Liver (tissue), 9 donors: ENCODE data around the gene EIF5B. TPM values are rescaled to one million over a fixed set of nuclear protein-coding genes. Genes with fewer than 3 reads are reported as not detected.

ENCODE experiments used
- DNase-seq: peaks from one replicate; pipeline ENCODE4 v3.0.0-alpha.2; 2017; ENCODE audit warnings: low spot score
- H3K27ac ChIP-seq, 2 donors: one replicate each; pipeline ENCODE4 v1.7.0; 2013; ENCODE audit warnings: inconsistent platforms in 2 of 2, low read length in 2 of 2, control low read depth in 1 of 2, low read depth in 1 of 2, mild to moderate bottlenecking in 1 of 2
- H3K27me3 ChIP-seq, 4 donors: one replicate each; pipeline versions ENCODE4 v1.6.1 to v1.7.0; 2013; ENCODE audit warnings: low read length in 3 of 4, inconsistent platforms in 1 of 4, mild to moderate bottlenecking in 1 of 4, moderate library complexity in 1 of 4; ENCODE audit not compliant: control insufficient read depth in 4 of 4, insufficient read depth in 4 of 4
- H3K36me3 ChIP-seq, 4 donors: one replicate each; pipeline versions ENCODE4 v1.6.1 to v1.7.0; 2013; ENCODE audit warnings: low read length in 3 of 4, mild to moderate bottlenecking in 3 of 4, low read depth in 1 of 4, moderate library complexity in 1 of 4; ENCODE audit not compliant: control insufficient read depth in 4 of 4, insufficient read depth in 3 of 4
- H3K4me1 ChIP-seq, 4 donors: one replicate each; pipeline versions ENCODE4 v1.6.1 to v1.7.0; 2013; ENCODE audit warnings: low read length in 3 of 4, mild to moderate bottlenecking in 3 of 4, moderate library complexity in 1 of 4; ENCODE audit not compliant: control insufficient read depth in 4 of 4, insufficient read depth in 4 of 4
- H3K4me3 ChIP-seq, 3 donors: one replicate each; pipeline versions ENCODE4 v1.6.1 to v1.7.0; 2013; ENCODE audit warnings: low read length in 3 of 3, control low read depth in 1 of 3, low read depth in 1 of 3, mild to moderate bottlenecking in 1 of 3
- H3K9ac ChIP-seq, 2 donors: one replicate each; pipeline ENCODE4 v1.7.0; 2013; ENCODE audit warnings: low read length in 2 of 2, mild to moderate bottlenecking in 2 of 2, moderate library complexity in 2 of 2, control low read depth in 1 of 2, low read depth in 1 of 2
- H3K9me3 ChIP-seq, 4 donors: one replicate each; pipeline versions ENCODE4 v1.6.1 to v1.7.0; 2013; ENCODE audit warnings: low read length in 3 of 4; ENCODE audit not compliant: control insufficient read depth in 4 of 4
- EGR1 ChIP-seq, 2 donors: IDR thresholded peaks; 2 replicates each; pipeline ENCODE4 v1.6.1; 2016 to 2018; ENCODE audit warnings: antibody characterized with exemption in 2 of 2, low read depth in 2 of 2
- FOXA1 ChIP-seq: IDR thresholded peaks from 2 replicates; pipeline ENCODE4 v1.6.1; 2016; ENCODE audit warnings: antibody characterized with exemption
- FOXA2 ChIP-seq: IDR thresholded peaks from 2 replicates; pipeline ENCODE4 v1.6.1; 2016; ENCODE audit warnings: antibody characterized with exemption
- GABPA ChIP-seq, 2 donors: IDR thresholded peaks in 1 of 2; conservative IDR thresholded peaks in 1 of 2; 2 replicates each; pipeline ENCODE4 v1.6.1; 2016; ENCODE audit warnings: antibody characterized with exemption in 2 of 2, mild to moderate bottlenecking in 1 of 2, moderate library complexity in 1 of 2
- HNF4A ChIP-seq, 2 donors: conservative IDR thresholded peaks; 2 replicates each; pipeline ENCODE4 v1.6.1; 2016; ENCODE audit warnings: antibody characterized with exemption in 2 of 2, mild to moderate bottlenecking in 2 of 2
- HNF4G ChIP-seq: IDR thresholded peaks from 2 replicates; pipeline ENCODE4 v1.6.1; 2016; ENCODE audit warnings: antibody characterized with exemption
- JUND ChIP-seq, 2 donors: IDR thresholded peaks; 2 replicates each; pipeline ENCODE4 v1.6.1; 2016; ENCODE audit warnings: antibody characterized with exemption in 2 of 2
- NR2F2 ChIP-seq: IDR thresholded peaks from 2 replicates; pipeline ENCODE4 v1.6.1; 2016; ENCODE audit warnings: antibody characterized with exemption
- RAD21 ChIP-seq, 2 donors: IDR thresholded peaks; 2 replicates each; pipeline ENCODE4 v1.6.1; 2016; ENCODE audit warnings: antibody characterized with exemption in 2 of 2, mild to moderate bottlenecking in 2 of 2
- RXRA ChIP-seq, 2 donors: IDR thresholded peaks; 2 replicates each; pipeline ENCODE4 v1.6.1; 2017 to 2018; ENCODE audit warnings: antibody characterized with exemption in 2 of 2, mild to moderate bottlenecking in 1 of 2
- SP1 ChIP-seq: IDR thresholded peaks from 2 replicates; pipeline ENCODE4 v1.6.1; 2018; ENCODE audit warnings: antibody characterized with exemption, mild to moderate bottlenecking
- TAF1 ChIP-seq: conservative IDR thresholded peaks from 2 replicates; pipeline ENCODE4 v1.6.1; 2016; ENCODE audit warnings: antibody characterized with exemption, mild to moderate bottlenecking
- YY1 ChIP-seq: IDR thresholded peaks from 2 replicates; pipeline ENCODE4 v1.6.1; 2016; ENCODE audit warnings: antibody characterized with exemption, mild to moderate bottlenecking
- WGBS: extraction: QIAGEN DNeasy Blood & Tissue Kit; methylation state at CpG from one replicate; pipeline ENCODE4 v1.1.7; 2013; 5-methylcytosine and 5-hydroxymethylcytosine counted together
- polyA plus RNA-seq, 2 donors: library from polyadenylated mRNA; stranded (reverse) in 1 of 2; unstranded in 1 of 2; fragments of 200-250 nt in 1 of 2; fragments of >200 nt in 1 of 2; fragmentation: Nextera tagmentation in 1 of 2; extraction: Ambion mirVana in 1 of 2; gene quantifications; one replicate each; pipeline versions ENCODE4 v1.2.1 to v1.2.3, GENCODE V29; 2013 to 2015
- total RNA-seq, 2 donors: library from RNA; depleted of rRNA; stranded (reverse); fragments of >200 nt; gene quantifications; one replicate each; pipeline ENCODE4 v1.2.3, GENCODE V29; 2014
- TF ChIP-seq, protein P1 (sequence below): fragments of 150-350 bp; IDR thresholded peaks from 2 replicates; pipeline ENCODE4 v1.5.1; 2017; ENCODE audit warnings: improper control_type of control experiment, low read depth, low read length; ENCODE audit not compliant: missing input control
- TF ChIP-seq, protein P2 (sequence below): IDR thresholded peaks from 2 replicates; pipeline ENCODE4 v1.6.1; 2016; ENCODE audit warnings: antibody characterized with exemption
- TF ChIP-seq, protein P3 (sequence below): IDR thresholded peaks from 2 replicates; pipeline ENCODE4 v1.6.1; 2016; ENCODE audit warnings: antibody characterized with exemption
- TF ChIP-seq, protein P4 (sequence below): IDR thresholded peaks from 2 replicates; pipeline ENCODE4 v1.6.1; 2016; ENCODE audit warnings: antibody characterized with exemption
- TF ChIP-seq, protein P5 (sequence below): IDR thresholded peaks from 2 replicates; pipeline ENCODE4 v1.6.1; 2016; ENCODE audit warnings: antibody characterized with exemption, mild to moderate bottlenecking
- donor health status: healthy.
- donor health status: healthy.
- donor health status: healthy.
- donor health status: healthy.
- donor health status: healthy.

EIF5B gene
- total and polyA plus RNA-seq, 4 donors, result 10.2 to 23.7 (median 17.7) TPM

DNA sequence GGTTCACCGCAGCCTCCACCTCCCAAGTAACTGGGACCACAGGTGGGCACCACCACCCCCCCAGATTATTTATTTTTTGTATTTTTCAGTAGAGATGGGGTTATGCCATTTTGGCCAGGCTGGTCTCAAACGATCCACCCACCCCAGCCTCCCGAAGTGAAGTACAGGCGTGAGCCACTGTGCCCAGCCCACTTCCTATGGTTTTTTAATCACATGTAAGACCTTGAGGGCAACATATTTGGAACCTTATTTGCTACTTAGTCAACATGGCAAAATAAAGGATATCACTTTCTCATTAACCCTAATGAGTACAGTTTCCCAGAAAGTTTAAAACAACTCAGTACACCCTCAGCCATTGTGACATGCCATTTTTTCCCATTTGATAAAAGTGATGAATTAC lies 64.7 kb downstream of the EIF5B start:
- peaks cover 0 to 29% (median 19%) of the 10 kb centered on the region in 4 donors for H3K4me1 ChIP-seq
- H3K9me3 ChIP-seq, result no peaks in the 10 kb centered on the region
- no peak overlapping the region for H3K27ac ChIP-seq
- 87% methylated on average over 4 of the region's 4 CpGs for WGBS
- H3K27me3 ChIP-seq, result no peaks in the 10 kb centered on the region
- H3K4me3 ChIP-seq, result no peak overlapping the region
- H3K36me3 ChIP-seq, result peaks cover 9 to 76% (median 65%) of the 10 kb centered on the region in 4 donors
- DNase-seq, result no peak
- H3K9ac ChIP-seq, result no peak overlapping the region
- TF ChIP-seq TAF1, result no peak
- TF ChIP-seq FOXA2, result no peak

DNA sequence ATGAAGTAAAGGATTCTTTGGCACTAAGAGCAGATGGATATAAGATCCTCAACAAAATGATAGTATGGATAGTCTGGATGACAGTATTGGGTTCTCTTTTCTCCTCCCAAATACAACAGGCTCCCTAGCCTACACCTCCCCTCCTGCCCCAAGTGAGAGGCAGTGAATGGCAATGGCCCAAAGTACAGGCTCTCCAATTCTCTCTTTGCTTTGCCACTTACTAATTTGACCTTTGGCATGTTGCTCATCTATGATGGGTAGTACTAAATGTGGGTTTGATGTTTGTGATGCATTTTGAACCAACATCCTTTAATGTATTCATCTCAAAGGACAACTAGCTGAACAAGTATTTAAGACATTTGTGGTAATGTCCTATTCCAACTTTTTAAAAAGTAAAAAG lies 65.9 kb downstream of the EIF5B start:
- Histone ChIP-seq H3K9me3 (no peaks in the 10 kb centered on the region), H3K4me3 (no peak overlapping the region), H3K27me3 (no peaks in the 10 kb centered on the region), H3K27ac (no peak overlapping the region), H3K36me3 (peaks cover 8 to 69% (median 57%) of the 10 kb centered on the region in 4 donors), H3K4me1 (peaks cover 0 to 29% (median 19%) of the 10 kb centered on the region in 4 donors), H3K9ac (no peak overlapping the region)
- no peak for DNase-seq
- TF ChIP-seq, protein P1, sequence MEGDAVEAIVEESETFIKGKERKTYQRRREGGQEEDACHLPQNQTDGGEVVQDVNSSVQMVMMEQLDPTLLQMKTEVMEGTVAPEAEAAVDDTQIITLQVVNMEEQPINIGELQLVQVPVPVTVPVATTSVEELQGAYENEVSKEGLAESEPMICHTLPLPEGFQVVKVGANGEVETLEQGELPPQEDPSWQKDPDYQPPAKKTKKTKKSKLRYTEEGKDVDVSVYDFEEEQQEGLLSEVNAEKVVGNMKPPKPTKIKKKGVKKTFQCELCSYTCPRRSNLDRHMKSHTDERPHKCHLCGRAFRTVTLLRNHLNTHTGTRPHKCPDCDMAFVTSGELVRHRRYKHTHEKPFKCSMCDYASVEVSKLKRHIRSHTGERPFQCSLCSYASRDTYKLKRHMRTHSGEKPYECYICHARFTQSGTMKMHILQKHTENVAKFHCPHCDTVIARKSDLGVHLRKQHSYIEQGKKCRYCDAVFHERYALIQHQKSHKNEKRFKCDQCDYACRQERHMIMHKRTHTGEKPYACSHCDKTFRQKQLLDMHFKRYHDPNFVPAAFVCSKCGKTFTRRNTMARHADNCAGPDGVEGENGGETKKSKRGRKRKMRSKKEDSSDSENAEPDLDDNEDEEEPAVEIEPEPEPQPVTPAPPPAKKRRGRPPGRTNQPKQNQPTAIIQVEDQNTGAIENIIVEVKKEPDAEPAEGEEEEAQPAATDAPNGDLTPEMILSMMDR, result no peak
- peak; percentile 11 for TF ChIP-seq NR2F2
- peak in 1 of 2 donors; percentile 39 for TF ChIP-seq HNF4A (conservative IDR thresholded peaks at IDR 0.05)

DNA sequence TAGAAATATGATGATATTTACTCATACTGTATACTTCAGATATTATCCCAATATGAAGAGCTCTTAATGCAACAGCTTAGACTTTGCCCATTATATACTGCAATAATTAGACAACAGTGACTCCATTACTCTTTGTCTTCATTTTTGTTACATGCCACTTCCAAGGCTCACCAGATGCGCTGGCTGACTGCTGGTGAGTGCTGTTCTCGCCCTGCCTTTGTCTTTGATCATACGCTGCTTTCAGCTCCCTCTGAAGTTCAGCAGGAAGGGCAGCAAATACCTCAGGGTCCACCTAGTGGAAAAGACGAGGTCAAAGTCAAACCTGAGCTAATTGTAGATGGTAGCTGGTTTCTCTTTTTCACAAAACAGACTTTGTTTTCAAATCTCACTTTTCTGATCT lies 66.3 kb downstream of the EIF5B start:
- no peaks in the 10 kb centered on the region for H3K9me3 ChIP-seq
- H3K27ac ChIP-seq, result no peak overlapping the region
- DNase-seq, result no peak
- peaks cover 0 to 29% (median 19%) of the 10 kb centered on the region in 4 donors for H3K4me1 ChIP-seq
- H3K9ac ChIP-seq, result no peak overlapping the region
- no peaks in the 10 kb centered on the region for H3K27me3 ChIP-seq
- peaks cover 7 to 69% (median 54%) of the 10 kb centered on the region in 4 donors for H3K36me3 ChIP-seq
- no peak overlapping the region for H3K4me3 ChIP-seq
- TF ChIP-seq JUND (IDR thresholded peaks at IDR 0.05) (no peak), FOXA1 (no peak), TAF1 (no peak), RAD21 (IDR thresholded peaks at IDR 0.05) (peak; percentile 31 to 75), EGR1 (IDR thresholded peaks at IDR 0.05; ENCODE audit: low read depth in 2 of 2) (no peak), FOXA2 (no peak), HNF4G (peak; percentile 69), YY1 (no peak), GABPA (IDR thresholded peaks at IDR 0.05 in 1 of 2, conservative IDR thresholded peaks at IDR 0.05 in 1 of 2) (no peak), HNF4A (conservative IDR thresholded peaks at IDR 0.05) (peak; percentile 57 to 90), NR2F2 (no peak), RXRA (IDR thresholded peaks at IDR 0.05) (peak in 1 of 2 donors; percentile 20), SP1 (peak; percentile 54)
- TF ChIP-seq, protein P2, sequence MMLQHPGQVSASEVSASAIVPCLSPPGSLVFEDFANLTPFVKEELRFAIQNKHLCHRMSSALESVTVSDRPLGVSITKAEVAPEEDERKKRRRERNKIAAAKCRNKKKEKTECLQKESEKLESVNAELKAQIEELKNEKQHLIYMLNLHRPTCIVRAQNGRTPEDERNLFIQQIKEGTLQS, result no peak
- TF ChIP-seq, protein P1, result no peak
- TF ChIP-seq, protein P3, sequence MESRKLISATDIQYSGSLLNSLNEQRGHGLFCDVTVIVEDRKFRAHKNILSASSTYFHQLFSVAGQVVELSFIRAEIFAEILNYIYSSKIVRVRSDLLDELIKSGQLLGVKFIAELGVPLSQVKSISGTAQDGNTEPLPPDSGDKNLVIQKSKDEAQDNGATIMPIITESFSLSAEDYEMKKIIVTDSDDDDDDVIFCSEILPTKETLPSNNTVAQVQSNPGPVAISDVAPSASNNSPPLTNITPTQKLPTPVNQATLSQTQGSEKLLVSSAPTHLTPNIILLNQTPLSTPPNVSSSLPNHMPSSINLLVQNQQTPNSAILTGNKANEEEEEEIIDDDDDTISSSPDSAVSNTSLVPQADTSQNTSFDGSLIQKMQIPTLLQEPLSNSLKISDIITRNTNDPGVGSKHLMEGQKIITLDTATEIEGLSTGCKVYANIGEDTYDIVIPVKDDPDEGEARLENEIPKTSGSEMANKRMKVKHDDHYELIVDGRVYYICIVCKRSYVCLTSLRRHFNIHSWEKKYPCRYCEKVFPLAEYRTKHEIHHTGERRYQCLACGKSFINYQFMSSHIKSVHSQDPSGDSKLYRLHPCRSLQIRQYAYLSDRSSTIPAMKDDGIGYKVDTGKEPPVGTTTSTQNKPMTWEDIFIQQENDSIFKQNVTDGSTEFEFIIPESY, result no peak
- TF ChIP-seq, protein P4, sequence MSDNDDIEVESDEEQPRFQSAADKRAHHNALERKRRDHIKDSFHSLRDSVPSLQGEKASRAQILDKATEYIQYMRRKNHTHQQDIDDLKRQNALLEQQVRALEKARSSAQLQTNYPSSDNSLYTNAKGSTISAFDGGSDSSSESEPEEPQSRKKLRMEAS, result no peak
- TF ChIP-seq, protein P5, sequence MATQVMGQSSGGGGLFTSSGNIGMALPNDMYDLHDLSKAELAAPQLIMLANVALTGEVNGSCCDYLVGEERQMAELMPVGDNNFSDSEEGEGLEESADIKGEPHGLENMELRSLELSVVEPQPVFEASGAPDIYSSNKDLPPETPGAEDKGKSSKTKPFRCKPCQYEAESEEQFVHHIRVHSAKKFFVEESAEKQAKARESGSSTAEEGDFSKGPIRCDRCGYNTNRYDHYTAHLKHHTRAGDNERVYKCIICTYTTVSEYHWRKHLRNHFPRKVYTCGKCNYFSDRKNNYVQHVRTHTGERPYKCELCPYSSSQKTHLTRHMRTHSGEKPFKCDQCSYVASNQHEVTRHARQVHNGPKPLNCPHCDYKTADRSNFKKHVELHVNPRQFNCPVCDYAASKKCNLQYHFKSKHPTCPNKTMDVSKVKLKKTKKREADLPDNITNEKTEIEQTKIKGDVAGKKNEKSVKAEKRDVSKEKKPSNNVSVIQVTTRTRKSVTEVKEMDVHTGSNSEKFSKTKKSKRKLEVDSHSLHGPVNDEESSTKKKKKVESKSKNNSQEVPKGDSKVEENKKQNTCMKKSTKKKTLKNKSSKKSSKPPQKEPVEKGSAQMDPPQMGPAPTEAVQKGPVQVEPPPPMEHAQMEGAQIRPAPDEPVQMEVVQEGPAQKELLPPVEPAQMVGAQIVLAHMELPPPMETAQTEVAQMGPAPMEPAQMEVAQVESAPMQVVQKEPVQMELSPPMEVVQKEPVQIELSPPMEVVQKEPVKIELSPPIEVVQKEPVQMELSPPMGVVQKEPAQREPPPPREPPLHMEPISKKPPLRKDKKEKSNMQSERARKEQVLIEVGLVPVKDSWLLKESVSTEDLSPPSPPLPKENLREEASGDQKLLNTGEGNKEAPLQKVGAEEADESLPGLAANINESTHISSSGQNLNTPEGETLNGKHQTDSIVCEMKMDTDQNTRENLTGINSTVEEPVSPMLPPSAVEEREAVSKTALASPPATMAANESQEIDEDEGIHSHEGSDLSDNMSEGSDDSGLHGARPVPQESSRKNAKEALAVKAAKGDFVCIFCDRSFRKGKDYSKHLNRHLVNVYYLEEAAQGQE, result no peak
- WGBS, result 65% methylated on average over 4 of the region's 4 CpGs
